HEK293 (cell line): Measurements from ENCODE around the gene RASGRF2.

Source experiments
- CTCF ChIA-PET: fragments of 350-600 bp; formaldehyde crosslinking; extraction: SDS; loops from one replicate; lab custom pipeline; 2021; ENCODE audit warnings: antibody characterized with exemption; lab: Yijun Ruan, JAX
- POLR2A ChIA-PET: fragments of 300-600 bp; formaldehyde crosslinking; extraction: SDS; loops from one replicate; lab custom pipeline; 2020; ENCODE audit warnings: antibody characterized with exemption, inconsistent platforms; lab: Yijun Ruan, JAX
- H3K27ac ChIP-seq: fragments of 200-500 bp; sonication (Bioruptor generic); 2 replicates; pipeline ENCODE4 v1.5.1; 2014; ENCODE audit warnings: low read depth, low read length, control low read depth, inconsistent platforms; ENCODE audit errors: extremely low read depth
- H3K36me3 ChIP-seq, 2 experiments: fragments of 200-500 bp in 1 of 2; sonication (Bioruptor generic) in 1 of 2; 1 replicate in 1 of 2; 2 replicates in 1 of 2; pipeline ENCODE4 v1.5.1; 2014 to 2017; ENCODE audit warnings: inconsistent platforms in 2 of 2, low read length in 2 of 2; ENCODE audit not compliant: control insufficient read depth in 2 of 2, insufficient read depth in 1 of 2
- H3K4me1 ChIP-seq: fragments of 200-500 bp; sonication (Bioruptor generic); 2 replicates; pipeline ENCODE4 v1.5.1; 2014; ENCODE audit warnings: mild to moderate bottlenecking, low read length, inconsistent platforms; ENCODE audit not compliant: control insufficient read depth, insufficient read depth
- H3K4me3 ChIP-seq: 2 replicates; pipeline ENCODE4 v1.5.1; 2011; ENCODE audit warnings: low read depth, mild to moderate bottlenecking, control low read depth, low read length, moderate library complexity
- H3K9me3 ChIP-seq: fragments of 200-500 bp; sonication (Bioruptor generic); 2 replicates; pipeline ENCODE4 v1.5.1; 2014; ENCODE audit warnings: low read depth, low read length, inconsistent platforms; ENCODE audit not compliant: control insufficient read depth, insufficient read depth
- GLI2 ChIP-seq: fragments of 450-650 bp; formaldehyde crosslinking; IDR thresholded peaks from 2 replicates; pipeline ENCODE4; 2017; ENCODE audit warnings: missing biosample characterization, missing genetic modification characterization, low read depth, borderline replicate concordance
- HOXA7 ChIP-seq: sonication (generic); formaldehyde crosslinking; IDR thresholded peaks from 2 replicates; pipeline ENCODE4 v1.8.1; 2022; ENCODE audit warnings: missing genetic modification reagents, borderline replicate concordance
- KLF10 ChIP-seq: fragments of 450-650 bp; IDR thresholded peaks from 2 replicates; pipeline ENCODE4 v1.5.1; 2018; ENCODE audit warnings: missing biosample characterization, mild to moderate bottlenecking, missing genetic modification characterization
- REST ChIP-seq: fragments of 450-650 bp; formaldehyde crosslinking; IDR thresholded peaks from 2 replicates; pipeline ENCODE4 v1.5.1; 2016; ENCODE audit warnings: missing biosample characterization, missing genetic modification characterization
- ZNF155 ChIP-seq: fragments of 450-650 bp; formaldehyde crosslinking; IDR thresholded peaks from 2 replicates; pipeline ENCODE4 v1.5.1; 2016; ENCODE audit warnings: missing biosample characterization, missing genetic modification characterization
- ZNF157 ChIP-seq: fragments of 450-650 bp; formaldehyde crosslinking; IDR thresholded peaks from 2 replicates; pipeline ENCODE4 v1.5.1; 2016; ENCODE audit warnings: missing biosample characterization, missing genetic modification characterization
- ZNF175 ChIP-seq: fragments of 450-650 bp; formaldehyde crosslinking; IDR thresholded peaks from 2 replicates; pipeline ENCODE4 v1.5.1; 2016; ENCODE audit warnings: missing biosample characterization, missing genetic modification characterization
- ZNF23 ChIP-seq: fragments of 450-650 bp; formaldehyde crosslinking; IDR thresholded peaks from 2 replicates; pipeline ENCODE4 v1.5.1; 2016; ENCODE audit warnings: missing biosample characterization, missing genetic modification characterization, borderline replicate concordance
- ZNF248 ChIP-seq: fragments of 450-650 bp; formaldehyde crosslinking; IDR thresholded peaks from 2 replicates; pipeline ENCODE4 v1.5.1; 2017; ENCODE audit warnings: missing biosample characterization, missing genetic modification characterization
- ZNF350 ChIP-seq: fragments of 450-650 bp; formaldehyde crosslinking; IDR thresholded peaks from 2 replicates; pipeline ENCODE4 v1.5.0; 2017; ENCODE audit warnings: missing biosample characterization, mild to moderate bottlenecking, missing genetic modification characterization
- ZNF354C ChIP-seq: fragments of 450-650 bp; formaldehyde crosslinking; IDR thresholded peaks from 2 replicates; pipeline ENCODE4 v1.5.1; 2016; ENCODE audit warnings: missing biosample characterization, missing genetic modification characterization, low read depth, borderline replicate concordance
- ZNF366 ChIP-seq: fragments of 450-650 bp; formaldehyde crosslinking; conservative IDR thresholded peaks from 2 replicates; pipeline ENCODE4 v1.5.1; 2016; ENCODE audit warnings: missing biosample characterization, missing genetic modification characterization
- ZNF391 ChIP-seq: fragments of 450-650 bp; formaldehyde crosslinking; IDR thresholded peaks from 2 replicates; pipeline ENCODE4 v1.5.1; 2016; ENCODE audit warnings: low read depth, missing biosample characterization, missing genetic modification characterization, borderline replicate concordance
- ZNF48 ChIP-seq: fragments of 450-650 bp; formaldehyde crosslinking; IDR thresholded peaks from 2 replicates; pipeline ENCODE4 v1.5.1; 2016; ENCODE audit warnings: missing biosample characterization, missing genetic modification characterization
- ZNF548 ChIP-seq: fragments of 450-650 bp; formaldehyde crosslinking; IDR thresholded peaks from 2 replicates; pipeline ENCODE4 v1.5.1; 2016; ENCODE audit warnings: missing biosample characterization, missing genetic modification characterization
- ZNF600 ChIP-seq: fragments of 450-650 bp; formaldehyde crosslinking; IDR thresholded peaks from 2 replicates; pipeline ENCODE4 v1.5.1; 2016; ENCODE audit warnings: missing biosample characterization, missing genetic modification characterization
- ZNF645 ChIP-seq: fragments of 450-650 bp; formaldehyde crosslinking; IDR thresholded peaks from 2 replicates; pipeline ENCODE4; 2016; ENCODE audit warnings: missing biosample characterization, missing genetic modification characterization
- ZSCAN23 ChIP-seq: fragments of 450-650 bp; formaldehyde crosslinking; IDR thresholded peaks from 2 replicates; pipeline ENCODE4 v1.5.1; 2016; ENCODE audit warnings: missing biosample characterization, missing genetic modification characterization
- TF ChIP-seq, protein P1 (sequence below): fragments of 450-650 bp; formaldehyde crosslinking; IDR thresholded peaks from 2 replicates; pipeline ENCODE4 v1.5.1; 2017; ENCODE audit warnings: missing biosample characterization, missing genetic modification characterization
- TF ChIP-seq, protein P2 (sequence below): fragments of 450-650 bp; formaldehyde crosslinking; IDR thresholded peaks from 2 replicates; pipeline ENCODE4 v1.5.1; 2016; ENCODE audit warnings: missing biosample characterization, missing genetic modification characterization, low read depth

RASGRF2 gene

GRCh38 chr5:81134066-81134465 lies 173.9 kb downstream of the RASGRF2 start:
- no peak for TF ChIP-seq ZNF366
- TF ChIP-seq ZNF645 = no peak
- no peak for TF ChIP-seq HOXA7
- TF ChIP-seq ZNF350 (tag by site-specific recombination) = no peak
- TF ChIP-seq ZNF157 (tag by site-specific recombination) = no peak
- no peak for TF ChIP-seq ZNF23 (tag by site-specific recombination)
- Histone ChIP-seq H3K27ac (no peak overlapping the region), H3K36me3 (no peaks in the 10 kb centered on the region), H3K9me3 (no peaks in the 10 kb centered on the region), H3K4me3 (no peak overlapping the region), H3K4me1 (no peaks in the 10 kb centered on the region)
- ChIA-PET POLR2A (no interaction called here), CTCF (interaction anchor here (1.2 kb wide), 1 partner anchor 422 kb away, joined by 4 read pairs; no protein-coding TSS in a partner anchor)

DNA sequence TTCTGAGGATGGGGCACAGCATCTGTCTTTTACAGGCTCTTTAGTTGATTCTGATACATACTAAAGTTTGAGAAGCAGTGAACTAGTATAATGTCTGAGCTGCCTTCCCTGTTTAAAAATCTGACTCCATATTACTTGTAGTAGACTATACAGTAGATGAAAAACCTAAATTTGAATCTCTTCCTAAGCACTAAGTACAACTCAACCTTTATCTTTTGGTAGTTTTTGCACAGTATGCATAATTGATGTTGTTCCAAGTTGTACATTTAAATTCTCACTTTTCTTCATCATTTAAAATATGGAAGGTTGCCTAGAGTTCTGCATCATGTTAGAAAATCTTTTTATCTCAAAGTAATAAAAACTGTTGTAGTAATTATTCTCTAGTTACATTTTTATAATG lies 174.4 kb downstream of the RASGRF2 start:
- Histone ChIP-seq H3K4me1 (no peaks in the 10 kb centered on the region), H3K9me3 (no peaks in the 10 kb centered on the region), H3K27ac (no peak overlapping the region), H3K36me3 (no peaks in the 10 kb centered on the region), H3K4me3 (no peak overlapping the region)
- CTCF ChIA-PET = interaction anchor here (1.2 kb wide), 1 partner anchor 423 kb away, joined by 4 read pairs; no protein-coding TSS in a partner anchor
- POLR2A ChIA-PET = no interaction called here
- TF ChIP-seq ZSCAN23 (tag by site-specific recombination) = no peak
- TF ChIP-seq ZNF600 = no peak
- no peak for TF ChIP-seq ZNF48 (tag by site-specific recombination)
- no peak for TF ChIP-seq REST (tag by site-specific recombination)
- no peak for TF ChIP-seq ZNF391
- no peak for TF ChIP-seq ZNF175 (tag by site-specific recombination)
- no peak for TF ChIP-seq KLF10
- no peak for TF ChIP-seq ZNF248
- TF ChIP-seq, protein P1, sequence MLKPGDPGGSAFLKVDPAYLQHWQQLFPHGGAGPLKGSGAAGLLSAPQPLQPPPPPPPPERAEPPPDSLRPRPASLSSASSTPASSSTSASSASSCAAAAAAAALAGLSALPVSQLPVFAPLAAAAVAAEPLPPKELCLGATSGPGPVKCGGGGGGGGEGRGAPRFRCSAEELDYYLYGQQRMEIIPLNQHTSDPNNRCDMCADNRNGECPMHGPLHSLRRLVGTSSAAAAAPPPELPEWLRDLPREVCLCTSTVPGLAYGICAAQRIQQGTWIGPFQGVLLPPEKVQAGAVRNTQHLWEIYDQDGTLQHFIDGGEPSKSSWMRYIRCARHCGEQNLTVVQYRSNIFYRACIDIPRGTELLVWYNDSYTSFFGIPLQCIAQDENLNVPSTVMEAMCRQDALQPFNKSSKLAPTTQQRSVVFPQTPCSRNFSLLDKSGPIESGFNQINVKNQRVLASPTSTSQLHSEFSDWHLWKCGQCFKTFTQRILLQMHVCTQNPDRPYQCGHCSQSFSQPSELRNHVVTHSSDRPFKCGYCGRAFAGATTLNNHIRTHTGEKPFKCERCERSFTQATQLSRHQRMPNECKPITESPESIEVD (tag by site-specific recombination) = no peak
- TF ChIP-seq ZNF354C = no peak
- no peak for TF ChIP-seq ZNF548 (tag by site-specific recombination)
- TF ChIP-seq, protein P2, sequence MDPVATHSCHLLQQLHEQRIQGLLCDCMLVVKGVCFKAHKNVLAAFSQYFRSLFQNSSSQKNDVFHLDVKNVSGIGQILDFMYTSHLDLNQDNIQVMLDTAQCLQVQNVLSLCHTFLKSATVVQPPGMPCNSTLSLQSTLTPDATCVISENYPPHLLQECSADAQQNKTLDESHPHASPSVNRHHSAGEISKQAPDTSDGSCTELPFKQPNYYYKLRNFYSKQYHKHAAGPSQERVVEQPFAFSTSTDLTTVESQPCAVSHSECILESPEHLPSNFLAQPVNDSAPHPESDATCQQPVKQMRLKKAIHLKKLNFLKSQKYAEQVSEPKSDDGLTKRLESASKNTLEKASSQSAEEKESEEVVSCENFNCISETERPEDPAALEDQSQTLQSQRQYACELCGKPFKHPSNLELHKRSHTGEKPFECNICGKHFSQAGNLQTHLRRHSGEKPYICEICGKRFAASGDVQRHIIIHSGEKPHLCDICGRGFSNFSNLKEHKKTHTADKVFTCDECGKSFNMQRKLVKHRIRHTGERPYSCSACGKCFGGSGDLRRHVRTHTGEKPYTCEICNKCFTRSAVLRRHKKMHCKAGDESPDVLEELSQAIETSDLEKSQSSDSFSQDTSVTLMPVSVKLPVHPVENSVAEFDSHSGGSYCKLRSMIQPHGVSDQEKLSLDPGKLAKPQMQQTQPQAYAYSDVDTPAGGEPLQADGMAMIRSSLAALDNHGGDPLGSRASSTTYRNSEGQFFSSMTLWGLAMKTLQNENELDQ (tag by site-specific recombination) = no peak
- no peak for TF ChIP-seq ZNF155 (tag by site-specific recombination)
- TF ChIP-seq GLI2 (tag by site-specific recombination) = no peak
